K562 (cell line): Measurements from ENCODE around the gene SEC11A.

ENCODE experiments used
- HMGN3 ChIP-seq: IDR thresholded peaks from 2 replicates; pipeline ENCODE4 v1.6.1; 2011; ENCODE audit warnings: borderline replicate concordance, low read depth, mild to moderate bottlenecking, mixed read lengths, low read length; ENCODE audit not compliant: insufficient read length; ENCODE audit errors: extremely low read depth
- KDM2B ChIP-seq: fragments of 250-450 bp; sonication (Bioruptor Pico); IDR thresholded peaks from 2 replicates; pipeline ENCODE4 v1.8.0; 2021; ENCODE audit warnings: mild to moderate bottlenecking, moderate library complexity
- RNF2 ChIP-seq: sonication (generic); IDR thresholded peaks from 2 replicates; pipeline ENCODE4 v1.6.1; 2016

DNA sequence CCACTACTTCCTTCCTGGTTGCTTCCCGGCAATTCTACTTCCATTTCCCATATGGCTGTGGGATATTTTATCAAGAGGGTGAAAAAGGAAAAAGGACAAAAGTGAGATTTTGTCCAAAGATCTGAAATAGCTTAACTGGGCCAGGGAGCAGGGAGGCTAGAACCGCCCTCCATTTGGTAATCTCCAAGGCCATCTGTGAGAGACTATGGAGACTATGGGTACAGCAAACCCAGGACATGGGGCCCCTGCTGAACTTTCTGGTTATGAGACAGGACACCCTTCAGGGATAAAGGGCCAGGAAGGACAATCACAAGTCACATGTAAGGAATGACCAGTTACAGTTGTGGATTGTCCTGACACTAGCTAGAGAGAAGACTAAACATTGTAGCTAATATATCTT, 90.8 kb downstream of the SEC11A start:
- TF ChIP-seq KDM2B (CRISPR knock-in tag) (no peak), HMGN3 (no peak), RNF2 (no peak)
